ENCODE results near the gene BTBD17. TPM values are rescaled to one million over a fixed set of nuclear protein-coding genes. Genes with fewer than 3 reads are reported as not detected.

BTBD17 gene
- total RNA-seq, 1 experiment from 2014 or later, result not detected

DNA sequence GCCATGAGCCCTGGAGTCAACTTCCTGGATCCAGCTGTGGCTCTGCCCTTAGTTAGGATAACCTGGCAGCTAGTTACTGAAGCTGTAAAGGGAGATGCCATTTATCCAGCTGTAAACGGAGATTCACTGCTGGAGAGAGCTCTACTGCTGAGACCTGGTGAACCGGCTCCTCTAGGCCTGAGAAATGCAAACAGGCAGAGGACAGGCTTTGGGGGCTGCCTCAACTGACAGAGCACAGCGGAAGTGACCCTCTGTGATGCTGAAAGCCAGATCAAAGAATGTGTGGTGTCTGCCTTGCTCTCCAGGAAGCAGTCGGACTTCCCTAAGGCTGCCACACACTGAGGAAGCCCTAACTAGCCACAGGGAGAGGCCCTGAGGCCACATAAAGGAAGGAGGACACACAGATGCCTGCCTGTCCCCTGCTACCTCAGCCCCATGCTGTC is 48.4 kb upstream of the BTBD17 start:
- H3K27ac ChIP-seq (ENCODE audit: low read depth, low read length), result no peak overlapping the region
- intact Hi-C loops (cut with micrococcal nuclease), result no loop called here
- TF ChIP-seq POLR2AphosphoS5 (IDR thresholded peaks at IDR 0.05; ENCODE audit: low read depth, low read length) (no peak), CEBPB (IDR thresholded peaks at IDR 0.05; ENCODE audit: low read depth) (no peak), FOSL1 (IDR thresholded peaks at IDR 0.05; ENCODE audit: low read depth) (no peak), YY1 (IDR thresholded peaks at IDR 0.05; ENCODE audit: extremely low read depth, insufficient replicate concordance, low read depth, low read length) (no peak), ZNF274 (IDR thresholded peaks at IDR 0.05; ENCODE audit: low read depth, low read length) (no peak), EZH2phosphoT487 (IDR thresholded peaks at IDR 0.05; ENCODE audit: borderline replicate concordance) (no peak), JUND (IDR thresholded peaks at IDR 0.05) (no peak), SRF (IDR thresholded peaks at IDR 0.05; ENCODE audit: low read depth) (no peak), CBX3 (IDR thresholded peaks at IDR 0.05; ENCODE audit: low read depth) (no peak), EZH2 (IDR thresholded peaks at IDR 0.05) (no peak), POLR2A (IDR thresholded peaks at IDR 0.05; ENCODE audit: borderline replicate concordance, extremely low read depth, insufficient read depth, insufficient read length) (no peak), EGR1 (IDR thresholded peaks at IDR 0.05; ENCODE audit: low read depth) (no peak), SP1 (IDR thresholded peaks at IDR 0.05; ENCODE audit: low read depth) (no peak), ZFX (IDR thresholded peaks at IDR 0.05) (no peak), SIN3A (IDR thresholded peaks at IDR 0.05; ENCODE audit: low read depth) (no peak), ELF1 (IDR thresholded peaks at IDR 0.05; ENCODE audit: borderline replicate concordance, low read depth) (no peak)
- TF ChIP-seq, protein P1, sequence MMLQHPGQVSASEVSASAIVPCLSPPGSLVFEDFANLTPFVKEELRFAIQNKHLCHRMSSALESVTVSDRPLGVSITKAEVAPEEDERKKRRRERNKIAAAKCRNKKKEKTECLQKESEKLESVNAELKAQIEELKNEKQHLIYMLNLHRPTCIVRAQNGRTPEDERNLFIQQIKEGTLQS (IDR thresholded peaks at IDR 0.05), result no peak
- TF ChIP-seq, protein P2, sequence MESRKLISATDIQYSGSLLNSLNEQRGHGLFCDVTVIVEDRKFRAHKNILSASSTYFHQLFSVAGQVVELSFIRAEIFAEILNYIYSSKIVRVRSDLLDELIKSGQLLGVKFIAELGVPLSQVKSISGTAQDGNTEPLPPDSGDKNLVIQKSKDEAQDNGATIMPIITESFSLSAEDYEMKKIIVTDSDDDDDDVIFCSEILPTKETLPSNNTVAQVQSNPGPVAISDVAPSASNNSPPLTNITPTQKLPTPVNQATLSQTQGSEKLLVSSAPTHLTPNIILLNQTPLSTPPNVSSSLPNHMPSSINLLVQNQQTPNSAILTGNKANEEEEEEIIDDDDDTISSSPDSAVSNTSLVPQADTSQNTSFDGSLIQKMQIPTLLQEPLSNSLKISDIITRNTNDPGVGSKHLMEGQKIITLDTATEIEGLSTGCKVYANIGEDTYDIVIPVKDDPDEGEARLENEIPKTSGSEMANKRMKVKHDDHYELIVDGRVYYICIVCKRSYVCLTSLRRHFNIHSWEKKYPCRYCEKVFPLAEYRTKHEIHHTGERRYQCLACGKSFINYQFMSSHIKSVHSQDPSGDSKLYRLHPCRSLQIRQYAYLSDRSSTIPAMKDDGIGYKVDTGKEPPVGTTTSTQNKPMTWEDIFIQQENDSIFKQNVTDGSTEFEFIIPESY (IDR thresholded peaks at IDR 0.05; ENCODE audit: extremely low read depth, insufficient replicate concordance, low read length), result no peak
- TF ChIP-seq, protein P3, sequence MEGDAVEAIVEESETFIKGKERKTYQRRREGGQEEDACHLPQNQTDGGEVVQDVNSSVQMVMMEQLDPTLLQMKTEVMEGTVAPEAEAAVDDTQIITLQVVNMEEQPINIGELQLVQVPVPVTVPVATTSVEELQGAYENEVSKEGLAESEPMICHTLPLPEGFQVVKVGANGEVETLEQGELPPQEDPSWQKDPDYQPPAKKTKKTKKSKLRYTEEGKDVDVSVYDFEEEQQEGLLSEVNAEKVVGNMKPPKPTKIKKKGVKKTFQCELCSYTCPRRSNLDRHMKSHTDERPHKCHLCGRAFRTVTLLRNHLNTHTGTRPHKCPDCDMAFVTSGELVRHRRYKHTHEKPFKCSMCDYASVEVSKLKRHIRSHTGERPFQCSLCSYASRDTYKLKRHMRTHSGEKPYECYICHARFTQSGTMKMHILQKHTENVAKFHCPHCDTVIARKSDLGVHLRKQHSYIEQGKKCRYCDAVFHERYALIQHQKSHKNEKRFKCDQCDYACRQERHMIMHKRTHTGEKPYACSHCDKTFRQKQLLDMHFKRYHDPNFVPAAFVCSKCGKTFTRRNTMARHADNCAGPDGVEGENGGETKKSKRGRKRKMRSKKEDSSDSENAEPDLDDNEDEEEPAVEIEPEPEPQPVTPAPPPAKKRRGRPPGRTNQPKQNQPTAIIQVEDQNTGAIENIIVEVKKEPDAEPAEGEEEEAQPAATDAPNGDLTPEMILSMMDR (IDR thresholded peaks at IDR 0.05 in 2 of 3, conservative IDR thresholded peaks at IDR 0.05 in 1 of 3; ENCODE audit: borderline replicate concordance in 1 of 3, insufficient read depth in 1 of 3, low read depth in 2 of 3, low read length in 2 of 3), result no peak
- H3K4me1 ChIP-seq (ENCODE audit: control insufficient read depth in 1 of 2, insufficient read depth in 2 of 2, low read length in 2 of 2), result peaks cover 0 to 23% of the 10 kb centered on the region in 2 experiments; a peak in 2 of 4 replicates
- BruUV-seq (replicated peaks), result no TSS peak
- ChIA-PET POLR2A (no interaction called here), CTCF (interaction anchor here (1.2 kb wide), 1 partner anchor 28 kb away, joined by 3 read pairs; no protein-coding TSS in a partner anchor), RAD21 (ENCODE audit: low non-redundant PET in 1 of 2, low total read pairs in 2 of 2, uncharacterized antibody in 2 of 2, unreplicated experiment in 2 of 2) (no interaction called here)
- no peaks in the 10 kb centered on the region for H3K27me3 ChIP-seq (ENCODE audit: insufficient read depth, low read length)
- DNase-seq (ENCODE audit: low read depth, low spot score) (no peak), ATAC-seq (no peak)
- no peak overlapping the region for H3K9ac ChIP-seq (ENCODE audit: low read length)
- no peaks in the 10 kb centered on the region for H3K36me3 ChIP-seq (ENCODE audit: control insufficient read depth in 1 of 2, insufficient read depth in 2 of 2, low read length in 2 of 2)
- no peaks in the 10 kb centered on the region for H3K9me3 ChIP-seq (ENCODE audit: control insufficient read depth in 1 of 2, insufficient read depth in 1 of 2, low read depth in 1 of 2, low read length in 2 of 2)
- H3K79me2 ChIP-seq (ENCODE audit: insufficient read depth, low read length), result no peaks in the 10 kb centered on the region
- no peak overlapping the region for H3K4me3 ChIP-seq (replicated peaks in 1 of 2; ENCODE audit: low read depth in 1 of 2, low read length in 2 of 2)
- H3K9me2 ChIP-seq (ENCODE audit: insufficient read depth), result no peaks in the 10 kb centered on the region
- no peaks in the 10 kb centered on the region for H4K20me1 ChIP-seq (ENCODE audit: insufficient read depth)
- no peak overlapping the region for H3K4me2 ChIP-seq (ENCODE audit: low read length)
- no peak overlapping the region for H2AFZ ChIP-seq (ENCODE audit: low read depth, low read length, poor library complexity, severe bottlenecking)

Measured in HCT116 (cell line).